Neural progenitor cell (in vitro differentiated cells): ENCODE results near the gene ZCCHC7. TPM values are rescaled to one million over a fixed set of nuclear protein-coding genes. Genes with fewer than 3 reads are reported as not detected.

Experiments used
- DNase-seq: peaks from one replicate; pipeline ENCODE4 v3.0.0-alpha.2; 2016; ENCODE audit warnings: low spot score
- H2AFZ ChIP-seq: fragments of 200-600 bp; sonication (generic); replicated peaks from 2 replicates; pipeline ENCODE4 v1.6.1; 2016; ENCODE audit warnings: antibody characterized with exemption
- H3F3A ChIP-seq: fragments of 200-600 bp; sonication (generic); 2 replicates; pipeline ENCODE4 v1.6.1; 2016; ENCODE audit warnings: antibody characterized with exemption, low read depth
- H3K27ac ChIP-seq: fragments of 200-600 bp; sonication (generic); 2 replicates; pipeline ENCODE4 v1.5.1; 2016; ENCODE audit warnings: mild to moderate bottlenecking
- H3K27me3 ChIP-seq: fragments of 200-600 bp; sonication (generic); 2 replicates; pipeline ENCODE4 v1.6.1; 2016; ENCODE audit warnings: mild to moderate bottlenecking, moderate library complexity
- H3K36me3 ChIP-seq: fragments of 200-600 bp; sonication (generic); 2 replicates; pipeline ENCODE4 v1.5.1; 2016
- H3K4me1 ChIP-seq: fragments of 200-600 bp; sonication (generic); 2 replicates; pipeline ENCODE4 v1.6.1; 2016; ENCODE audit warnings: mixed run types
- H3K4me2 ChIP-seq: fragments of 200-600 bp; sonication (generic); 2 replicates; pipeline ENCODE4 v1.6.1; 2016
- H3K4me3 ChIP-seq: fragments of 200-600 bp; sonication (generic); 2 replicates; pipeline ENCODE4 v1.5.1; 2016
- H3K79me2 ChIP-seq: fragments of 200-600 bp; sonication (generic); 2 replicates; pipeline ENCODE4 v1.6.1; 2016; ENCODE audit warnings: low read depth
- H3K9ac ChIP-seq: fragments of 200-600 bp; sonication (generic); 2 replicates; pipeline ENCODE4 v1.6.1; 2016
- H3K9me3 ChIP-seq: fragments of 200-600 bp; sonication (generic); 2 replicates; pipeline ENCODE4 v1.5.1; 2016; ENCODE audit warnings: low read depth
- H4K20me1 ChIP-seq: fragments of 200-600 bp; sonication (generic); 2 replicates; pipeline ENCODE4 v1.6.1; 2016; ENCODE audit warnings: low read depth
- H3K27ac Mint-ChIP-seq: 3 replicates; pipeline ENCODE4 v1.8.0; 2021; ENCODE audit warnings: mixed read lengths
- H3K27me3 Mint-ChIP-seq: 2 replicates; pipeline ENCODE4 v1.8.0; 2022; ENCODE audit warnings: low read depth, mild to moderate bottlenecking, inconsistent platforms, moderate library complexity, mixed read lengths; ENCODE audit not compliant: insufficient read depth
- H3K36me3 Mint-ChIP-seq: 3 replicates; pipeline ENCODE4 v1.8.0; 2021; ENCODE audit warnings: mixed read lengths
- H3K4me1 Mint-ChIP-seq: 3 replicates; pipeline ENCODE4 v1.8.0; 2021; ENCODE audit warnings: mixed read lengths
- H3K4me3 Mint-ChIP-seq: 3 replicates; pipeline ENCODE4 v1.8.0; 2021; ENCODE audit warnings: mild to moderate bottlenecking, moderate library complexity, mixed read lengths
- H3K9me3 Mint-ChIP-seq: 3 replicates; pipeline ENCODE4 v1.8.0; 2020; ENCODE audit warnings: mixed read lengths
- EZH2 ChIP-seq: fragments of 200-600 bp; sonication (generic); IDR thresholded peaks from 2 replicates; pipeline ENCODE4 v1.6.1; 2017; ENCODE audit warnings: antibody characterized with exemption, mild to moderate bottlenecking, moderate library complexity
- EZH2phosphoT487 ChIP-seq: fragments of 200-600 bp; sonication (generic); IDR thresholded peaks from 2 replicates; pipeline ENCODE4 v1.6.1; 2017; ENCODE audit warnings: antibody characterized with exemption
- total RNA-seq: library from RNA; depleted of rRNA; stranded (reverse); fragments of >200 nt; gene quantifications from 2 replicates; pipeline ENCODE4 v1.2.3, GENCODE V29; 2015; ENCODE audit warnings: low replicate concordance
- TF ChIP-seq, protein P1 (sequence below): fragments of 200-600 bp; sonication (generic); IDR thresholded peaks from 2 replicates; pipeline ENCODE4 v1.5.1; 2017; ENCODE audit warnings: antibody characterized with exemption, mild to moderate bottlenecking

Gene ZCCHC7
- total RNA-seq, 1 donor from 2014 or later: 27.6 TPM

DNA sequence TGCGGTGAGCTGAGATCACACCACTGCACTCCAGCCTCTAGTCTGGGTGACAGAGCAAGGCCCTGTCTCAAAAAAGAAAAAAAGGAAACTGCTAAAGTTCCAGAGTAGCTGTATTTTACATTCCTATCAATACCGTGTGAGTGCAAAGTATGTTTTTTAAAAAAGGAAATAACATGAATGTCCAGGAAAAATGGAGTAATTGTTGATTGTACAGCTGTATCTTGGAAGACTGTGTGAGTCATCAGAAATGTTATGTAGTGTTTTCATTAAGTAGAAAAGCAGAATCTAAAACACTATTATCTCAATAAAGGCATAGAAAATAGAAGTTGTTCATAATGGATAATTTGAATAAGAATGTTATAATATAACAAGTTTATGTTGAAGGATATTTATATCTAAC, 53.9 kb downstream of the ZCCHC7 start:
- Mint-ChIP-seq H3K27me3 (no peaks in the 10 kb centered on the region), H3K36me3 (peaks cover 32% of the 10 kb centered on the region), H3K4me1 (no peaks in the 10 kb centered on the region), H3K4me3 (no peak overlapping the region), H3K27ac (no peak overlapping the region), H3K9me3 (no peaks in the 10 kb centered on the region)
- no peaks in the 10 kb centered on the region for H3F3A ChIP-seq
- H3K9me3 ChIP-seq: no peaks in the 10 kb centered on the region
- no peaks in the 10 kb centered on the region for H3K36me3 ChIP-seq
- H3K4me2 ChIP-seq: no peak overlapping the region
- no peak overlapping the region for H2AFZ ChIP-seq
- no peak overlapping the region for H3K4me3 ChIP-seq
- H4K20me1 ChIP-seq: no peaks in the 10 kb centered on the region
- H3K27ac ChIP-seq: no peak overlapping the region
- H3K9ac ChIP-seq: no peak overlapping the region
- peaks cover 6% of the 10 kb centered on the region for H3K4me1 ChIP-seq
- no peaks in the 10 kb centered on the region for H3K27me3 ChIP-seq
- TF ChIP-seq EZH2phosphoT487: no peak
- H3K79me2 ChIP-seq: no peaks in the 10 kb centered on the region
- DNase-seq: no peak

DNA sequence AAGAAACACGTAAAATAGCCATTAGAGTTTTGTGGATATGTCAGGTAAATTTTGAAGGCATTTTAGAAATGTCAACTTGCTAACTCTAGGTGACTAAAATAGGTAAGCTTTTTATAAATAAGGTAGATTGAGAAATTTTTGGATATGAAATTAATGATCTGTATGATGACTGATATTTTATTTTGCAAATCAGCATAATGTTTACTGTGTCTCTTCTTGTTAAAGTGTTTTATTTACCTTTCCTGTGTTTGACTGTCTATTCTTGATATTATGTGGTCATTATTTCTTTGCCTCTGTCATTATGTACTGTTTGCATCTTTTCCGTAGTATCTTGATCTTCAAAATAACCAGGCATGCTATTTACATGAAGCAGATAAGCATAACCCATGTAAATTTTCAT, 58.4 kb downstream of the ZCCHC7 start:
- H4K20me1 ChIP-seq: no peaks in the 10 kb centered on the region
- H3K27me3 ChIP-seq: no peaks in the 10 kb centered on the region
- H3K9ac ChIP-seq: no peak overlapping the region
- no peak overlapping the region for H2AFZ ChIP-seq
- no peaks in the 10 kb centered on the region for H3K4me1 ChIP-seq
- H3F3A ChIP-seq: peaks cover 4% of the 10 kb centered on the region
- Mint-ChIP-seq H3K36me3 (peaks cover 11% of the 10 kb centered on the region), H3K27me3 (no peaks in the 10 kb centered on the region), H3K4me3 (no peak overlapping the region), H3K27ac (no peak overlapping the region), H3K4me1 (no peaks in the 10 kb centered on the region), H3K9me3 (no peaks in the 10 kb centered on the region)
- no peaks in the 10 kb centered on the region for H3K9me3 ChIP-seq
- no peak overlapping the region for H3K4me3 ChIP-seq
- H3K4me2 ChIP-seq: no peak overlapping the region
- no peaks in the 10 kb centered on the region for H3K36me3 ChIP-seq
- no peak overlapping the region for H3K27ac ChIP-seq
- H3K79me2 ChIP-seq: no peaks in the 10 kb centered on the region
- DNase-seq: no peak
- TF ChIP-seq EZH2phosphoT487: no peak
- TF ChIP-seq EZH2: no peak
- TF ChIP-seq, protein P1, sequence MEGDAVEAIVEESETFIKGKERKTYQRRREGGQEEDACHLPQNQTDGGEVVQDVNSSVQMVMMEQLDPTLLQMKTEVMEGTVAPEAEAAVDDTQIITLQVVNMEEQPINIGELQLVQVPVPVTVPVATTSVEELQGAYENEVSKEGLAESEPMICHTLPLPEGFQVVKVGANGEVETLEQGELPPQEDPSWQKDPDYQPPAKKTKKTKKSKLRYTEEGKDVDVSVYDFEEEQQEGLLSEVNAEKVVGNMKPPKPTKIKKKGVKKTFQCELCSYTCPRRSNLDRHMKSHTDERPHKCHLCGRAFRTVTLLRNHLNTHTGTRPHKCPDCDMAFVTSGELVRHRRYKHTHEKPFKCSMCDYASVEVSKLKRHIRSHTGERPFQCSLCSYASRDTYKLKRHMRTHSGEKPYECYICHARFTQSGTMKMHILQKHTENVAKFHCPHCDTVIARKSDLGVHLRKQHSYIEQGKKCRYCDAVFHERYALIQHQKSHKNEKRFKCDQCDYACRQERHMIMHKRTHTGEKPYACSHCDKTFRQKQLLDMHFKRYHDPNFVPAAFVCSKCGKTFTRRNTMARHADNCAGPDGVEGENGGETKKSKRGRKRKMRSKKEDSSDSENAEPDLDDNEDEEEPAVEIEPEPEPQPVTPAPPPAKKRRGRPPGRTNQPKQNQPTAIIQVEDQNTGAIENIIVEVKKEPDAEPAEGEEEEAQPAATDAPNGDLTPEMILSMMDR: no peak

DNA sequence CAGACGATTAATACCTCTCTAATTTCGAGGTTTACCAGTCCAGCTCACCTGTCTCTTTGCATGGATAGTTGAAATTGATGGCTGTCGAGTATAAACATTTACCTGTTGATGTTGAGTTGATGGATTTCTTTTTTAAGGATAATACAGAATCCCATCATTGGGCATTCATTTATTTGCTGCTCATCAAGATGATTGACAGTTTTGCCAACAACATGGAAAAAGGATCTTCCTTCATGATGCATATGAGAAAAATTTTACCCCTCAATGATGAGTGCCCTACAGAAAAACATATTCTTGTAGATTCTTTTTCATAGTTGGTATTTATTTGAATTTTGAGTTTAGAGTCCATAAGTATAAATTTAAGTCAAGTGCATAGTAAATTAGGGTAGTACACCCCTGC, 59.2 kb downstream of the ZCCHC7 start:
- Histone ChIP-seq H3K27me3 (no peaks in the 10 kb centered on the region), H3K4me3 (no peak overlapping the region), H2AFZ (no peak overlapping the region), H3K36me3 (no peaks in the 10 kb centered on the region), H3K4me2 (no peak overlapping the region), H3K9ac (no peak overlapping the region), H3F3A (peaks cover 4% of the 10 kb centered on the region), H4K20me1 (no peaks in the 10 kb centered on the region), H3K9me3 (no peaks in the 10 kb centered on the region), H3K79me2 (no peaks in the 10 kb centered on the region), H3K4me1 (no peaks in the 10 kb centered on the region), H3K27ac (no peak overlapping the region)
- no peaks in the 10 kb centered on the region for H3K9me3 Mint-ChIP-seq
- H3K27ac Mint-ChIP-seq: no peak overlapping the region
- no peaks in the 10 kb centered on the region for H3K27me3 Mint-ChIP-seq
- TF ChIP-seq EZH2 (no peak), EZH2phosphoT487 (no peak)
- TF ChIP-seq, protein P1: no peak
- no peak for DNase-seq
- no peaks in the 10 kb centered on the region for H3K4me1 Mint-ChIP-seq
- peaks cover 8% of the 10 kb centered on the region for H3K36me3 Mint-ChIP-seq
- no peak overlapping the region for H3K4me3 Mint-ChIP-seq

DNA sequence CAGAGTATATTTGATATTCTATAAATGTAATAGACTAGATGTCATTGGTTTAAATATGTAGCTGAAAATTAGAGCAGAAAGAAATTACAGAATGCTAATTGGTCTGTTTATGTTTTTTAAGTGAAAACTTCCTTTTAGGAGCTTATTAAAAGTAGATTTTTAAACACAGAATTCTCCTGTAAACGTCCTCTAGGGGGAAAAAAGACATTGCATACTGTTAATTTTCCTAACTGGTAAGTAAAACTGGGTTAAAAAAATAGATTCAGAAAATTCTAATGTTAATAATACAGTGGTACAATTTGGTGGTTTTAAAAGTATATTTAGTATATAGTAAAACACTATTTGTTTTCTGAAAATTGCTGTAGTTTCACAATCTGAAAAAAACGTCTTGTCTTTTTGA, 59.8 kb downstream of the ZCCHC7 start:
- Histone ChIP-seq H3K4me2 (no peak overlapping the region), H3K79me2 (no peaks in the 10 kb centered on the region), H3K9ac (no peak overlapping the region), H3K36me3 (no peaks in the 10 kb centered on the region), H2AFZ (no peak overlapping the region), H3K27me3 (no peaks in the 10 kb centered on the region), H3K9me3 (no peaks in the 10 kb centered on the region), H3K4me1 (no peaks in the 10 kb centered on the region), H3F3A (peaks cover 5% of the 10 kb centered on the region), H3K27ac (no peak overlapping the region), H3K4me3 (no peak overlapping the region), H4K20me1 (no peaks in the 10 kb centered on the region)
- no peak overlapping the region for H3K4me3 Mint-ChIP-seq
- DNase-seq: no peak
- no peak overlapping the region for H3K27ac Mint-ChIP-seq
- no peaks in the 10 kb centered on the region for H3K4me1 Mint-ChIP-seq
- no peak for TF ChIP-seq EZH2
- TF ChIP-seq, protein P1: peak; percentile 9
- H3K36me3 Mint-ChIP-seq: peaks cover 11% of the 10 kb centered on the region
- no peaks in the 10 kb centered on the region for H3K27me3 Mint-ChIP-seq
- H3K9me3 Mint-ChIP-seq: no peaks in the 10 kb centered on the region
